Stomach (tissue), 4 donors: ENCODE measurements around the gene KANSL1.

Experiments
- EP300 ChIP-seq: sonication (generic); formaldehyde crosslinking; IDR thresholded peaks from one replicate; pipeline ENCODE4 v1.6.1; 2017; ENCODE audit warnings: antibody characterized with exemption
- POLR2A ChIP-seq, 4 donors: fragments of 450-650 bp; IDR thresholded peaks; one replicate each; pipeline ENCODE4 v1.6.1; 2016; ENCODE audit warnings: antibody characterized with exemption in 4 of 4, control low read depth in 2 of 4, mild to moderate bottlenecking in 1 of 4, moderate library complexity in 1 of 4
- POLR2AphosphoS5 ChIP-seq, 3 donors: sonication (generic); formaldehyde crosslinking; IDR thresholded peaks; one replicate each; pipeline ENCODE4 v1.6.1; 2016; ENCODE audit warnings: antibody characterized with exemption in 3 of 3
- TF ChIP-seq, protein P1 (sequence below), 7 experiments: fragments of 450-650 bp in 4 of 7; fragments of 200-600 bp in 3 of 7; sonication (generic) in 3 of 7; IDR thresholded peaks; one replicate each; pipeline ENCODE4 v1.5.1; 2016 to 2019; ENCODE audit warnings: antibody characterized with exemption in 7 of 7, control low read depth in 2 of 7, mild to moderate bottlenecking in 1 of 7

DNA sequence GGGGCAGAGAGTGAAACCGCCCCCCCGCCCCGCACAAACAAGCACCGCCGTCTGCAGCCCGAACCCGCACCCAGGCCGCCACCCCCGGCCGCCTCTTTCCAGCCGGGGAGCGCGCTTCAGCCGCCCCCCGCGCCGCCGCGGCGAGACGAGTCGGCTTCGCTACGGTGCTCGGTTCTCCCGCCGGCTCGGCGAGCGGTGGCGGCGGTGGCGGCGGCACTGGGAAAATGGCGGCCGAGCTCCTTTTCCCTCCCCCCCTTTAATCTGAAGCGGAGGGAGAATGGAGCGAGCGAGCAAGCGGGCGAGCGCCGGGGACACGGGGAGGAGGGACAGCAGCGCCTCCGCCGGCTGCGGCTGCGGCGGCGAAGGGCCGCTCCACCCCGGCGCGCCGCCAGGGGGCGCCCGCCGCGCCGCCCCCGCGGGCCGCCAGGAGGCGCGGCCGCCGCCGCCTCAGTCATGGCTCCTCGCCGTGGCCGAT lies at the start of gene KANSL1:
- TF ChIP-seq, protein P1, sequence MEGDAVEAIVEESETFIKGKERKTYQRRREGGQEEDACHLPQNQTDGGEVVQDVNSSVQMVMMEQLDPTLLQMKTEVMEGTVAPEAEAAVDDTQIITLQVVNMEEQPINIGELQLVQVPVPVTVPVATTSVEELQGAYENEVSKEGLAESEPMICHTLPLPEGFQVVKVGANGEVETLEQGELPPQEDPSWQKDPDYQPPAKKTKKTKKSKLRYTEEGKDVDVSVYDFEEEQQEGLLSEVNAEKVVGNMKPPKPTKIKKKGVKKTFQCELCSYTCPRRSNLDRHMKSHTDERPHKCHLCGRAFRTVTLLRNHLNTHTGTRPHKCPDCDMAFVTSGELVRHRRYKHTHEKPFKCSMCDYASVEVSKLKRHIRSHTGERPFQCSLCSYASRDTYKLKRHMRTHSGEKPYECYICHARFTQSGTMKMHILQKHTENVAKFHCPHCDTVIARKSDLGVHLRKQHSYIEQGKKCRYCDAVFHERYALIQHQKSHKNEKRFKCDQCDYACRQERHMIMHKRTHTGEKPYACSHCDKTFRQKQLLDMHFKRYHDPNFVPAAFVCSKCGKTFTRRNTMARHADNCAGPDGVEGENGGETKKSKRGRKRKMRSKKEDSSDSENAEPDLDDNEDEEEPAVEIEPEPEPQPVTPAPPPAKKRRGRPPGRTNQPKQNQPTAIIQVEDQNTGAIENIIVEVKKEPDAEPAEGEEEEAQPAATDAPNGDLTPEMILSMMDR (IDR thresholded peaks at IDR 0.05), result peak in 3 of 7 experiments; percentile 23 to 84 (median 46)
- TF ChIP-seq POLR2A (IDR thresholded peaks at IDR 0.05) (no peak), POLR2AphosphoS5 (IDR thresholded peaks at IDR 0.05) (peak in 2 of 3 donors; percentile 58), EP300 (no peak)
